Endothelial cell of umbilical vein (primary cell): ENCODE data around the gene DGCR2.

Experiments
- CTCF ChIP-seq, 2 donors: IDR thresholded peaks; 1 replicate in 1 of 2; 2 replicates in 1 of 2; pipeline ENCODE4 v1.5.1; 2011; ENCODE audit warnings: low read length in 2 of 2, mild to moderate bottlenecking in 2 of 2, moderate library complexity in 2 of 2, control low read depth in 1 of 2, inconsistent platforms in 1 of 2, low read depth in 1 of 2; ENCODE audit not compliant: insufficient read depth in 1 of 2; ENCODE audit errors: extremely low read depth in 1 of 2
- EZH2 ChIP-seq: IDR thresholded peaks from 2 replicates; pipeline ENCODE4 v1.6.1; 2012; ENCODE audit warnings: borderline replicate concordance, low read depth, mild to moderate bottlenecking, moderate library complexity, low read length, inconsistent platforms; ENCODE audit not compliant: severe bottlenecking
- FOS ChIP-seq: IDR thresholded peaks from 2 replicates; pipeline ENCODE4 v1.6.1; 2011; ENCODE audit warnings: mild to moderate bottlenecking, low read length, moderate library complexity, borderline replicate concordance; ENCODE audit not compliant: insufficient read depth
- GATA2 ChIP-seq: IDR thresholded peaks from 2 replicates; pipeline ENCODE4 v1.7.0; 2011; ENCODE audit warnings: low read depth, mild to moderate bottlenecking, moderate library complexity, mixed read lengths, low read length; ENCODE audit not compliant: insufficient read length, insufficient read depth
- MYC ChIP-seq: IDR thresholded peaks from one replicate; pipeline ENCODE4 v1.6.1; 2011; ENCODE audit warnings: mild to moderate bottlenecking, low read depth, low read length
- POLR2A ChIP-seq: IDR thresholded peaks from 2 replicates; pipeline ENCODE4 v1.6.1; 2012; ENCODE audit warnings: low read depth, mild to moderate bottlenecking, control low read depth, low read length
- POLR2AphosphoS5 ChIP-seq: IDR thresholded peaks from 2 replicates; pipeline ENCODE4 v1.6.1; 2012; ENCODE audit warnings: low read depth, mild to moderate bottlenecking, control low read depth, low read length, moderate library complexity; ENCODE audit not compliant: insufficient read depth
- TF ChIP-seq, protein P1 (sequence below): IDR thresholded peaks from 2 replicates; pipeline ENCODE4 v1.6.1; 2011; ENCODE audit not compliant: insufficient read depth, insufficient read length

GRCh38 chr22:19069451-19069850 is 52.8 kb downstream of the DGCR2 start:
- TF ChIP-seq FOS: no peak
- no peak for TF ChIP-seq CTCF (IDR thresholded peaks at IDR 0.05; ENCODE audit: extremely low read depth in 1 of 2, insufficient read depth in 1 of 2, low read depth in 1 of 2, low read length in 2 of 2)
- no peak for TF ChIP-seq POLR2A
- TF ChIP-seq, protein P1, sequence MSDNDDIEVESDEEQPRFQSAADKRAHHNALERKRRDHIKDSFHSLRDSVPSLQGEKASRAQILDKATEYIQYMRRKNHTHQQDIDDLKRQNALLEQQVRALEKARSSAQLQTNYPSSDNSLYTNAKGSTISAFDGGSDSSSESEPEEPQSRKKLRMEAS: no peak
- TF ChIP-seq EZH2: no peak
- no peak for TF ChIP-seq MYC
- no peak for TF ChIP-seq POLR2AphosphoS5
- no peak for TF ChIP-seq GATA2
